Measurements from ENCODE around the gene JUNB.
"Not testable (repeated sequence)": the region's sequence is repeated elsewhere in the genome, so short reads cannot be mapped to it uniquely, and the experiment has no call there.

DNA sequence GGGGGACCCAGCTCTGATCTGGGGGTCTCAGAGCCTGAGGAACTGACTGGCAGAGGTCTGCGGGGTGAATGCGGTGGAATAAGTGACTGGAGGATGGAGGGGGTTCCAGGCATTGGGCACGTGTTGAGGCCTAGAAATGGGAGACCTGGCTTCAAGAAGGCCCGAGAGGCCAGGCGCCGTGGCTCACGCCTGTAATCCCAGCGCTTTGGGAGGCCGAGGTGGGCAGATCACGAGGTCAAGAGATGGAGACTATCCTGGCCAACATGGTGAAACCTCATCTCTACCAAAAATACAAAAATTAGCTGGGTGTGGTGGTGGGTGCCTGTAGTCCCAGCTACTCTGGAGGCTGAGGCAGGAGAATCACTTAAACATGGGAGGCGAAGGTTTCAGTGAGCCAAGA is 26.5 kb downstream of the JUNB start:
- TF ChIP-seq CTCF, EZH2phosphoT487 (IDR thresholded peaks at IDR 0.05; ENCODE audit: low read length): not testable (repeated sequence)
